ENCODE data around the gene EIF4G3.

The EIF4G3 gene

GRCh38 chr1:20870718-20871117 lies 306.0 kb downstream of the EIF4G3 start:
- H2AFZ ChIP-seq (ENCODE audit: low read depth, low read length) = no peak overlapping the region
- H3K23ac ChIP-seq (ENCODE audit: low read length in 2 of 2) = no peak overlapping the region
- no peaks in the 10 kb centered on the region for H3K79me1 ChIP-seq (replicated peaks; ENCODE audit: low read length, poor library complexity, severe bottlenecking)
- H2AK5ac ChIP-seq (ENCODE audit: low read length, severe bottlenecking) = peak overlapping the region; percentile 8
- no peak overlapping the region for H4K8ac ChIP-seq (ENCODE audit: low read length)
- no peak overlapping the region for H3K4me3 ChIP-seq (ENCODE audit: insufficient read depth in 1 of 2, low read depth in 1 of 2, low read length in 2 of 2)
- H3K27me3 ChIP-seq (ENCODE audit: control insufficient read depth in 1 of 2, insufficient read depth in 1 of 2, low read length in 2 of 2) = no peaks in the 10 kb centered on the region
- no CpG with 5 or more reads among the region's 1 CpG for WGBS
- no peak overlapping the region for H2BK5ac ChIP-seq (ENCODE audit: low read depth, low read length, poor library complexity, severe bottlenecking)
- H3K4ac ChIP-seq (ENCODE audit: low read depth in 1 of 2, low read length in 2 of 2) = no peak overlapping the region
- H3K27ac ChIP-seq (ENCODE audit: low read length, poor library complexity, severe bottlenecking) = peak overlapping the region; percentile 90
- H2BK12ac ChIP-seq (ENCODE audit: low read length in 2 of 2) = no peak overlapping the region
- H2BK15ac ChIP-seq (ENCODE audit: low read depth, poor library complexity, severe bottlenecking) = no peak overlapping the region
- H2BK120ac ChIP-seq (ENCODE audit: low read depth, low read length) = no peak overlapping the region
- H3K36me3 ChIP-seq (ENCODE audit: control insufficient read depth in 1 of 2, insufficient read depth in 2 of 2, low read depth in 1 of 2, low read length in 2 of 2) = peaks cover 2 to 43% of the 10 kb centered on the region in 2 experiments
- peaks cover 6% of the 10 kb centered on the region for H3K4me1 ChIP-seq (ENCODE audit: control insufficient read depth, insufficient read depth, low read depth, low read length)
- H3K4me2 ChIP-seq (ENCODE audit: low read length, poor library complexity, severe bottlenecking) = no peak overlapping the region
- no peak overlapping the region for H3K18ac ChIP-seq (ENCODE audit: low read depth in 1 of 2, low read length in 2 of 2)
- no peak overlapping the region for H3K9ac ChIP-seq (ENCODE audit: low read length)
- H4K91ac ChIP-seq (ENCODE audit: low read length) = no peak overlapping the region
- DNase-seq = no peak
- H3K9me3 ChIP-seq (ENCODE audit: control insufficient read depth, low read length) = no peaks in the 10 kb centered on the region
- no peak overlapping the region for H3K14ac ChIP-seq (ENCODE audit: low read length in 2 of 2)

DNA sequence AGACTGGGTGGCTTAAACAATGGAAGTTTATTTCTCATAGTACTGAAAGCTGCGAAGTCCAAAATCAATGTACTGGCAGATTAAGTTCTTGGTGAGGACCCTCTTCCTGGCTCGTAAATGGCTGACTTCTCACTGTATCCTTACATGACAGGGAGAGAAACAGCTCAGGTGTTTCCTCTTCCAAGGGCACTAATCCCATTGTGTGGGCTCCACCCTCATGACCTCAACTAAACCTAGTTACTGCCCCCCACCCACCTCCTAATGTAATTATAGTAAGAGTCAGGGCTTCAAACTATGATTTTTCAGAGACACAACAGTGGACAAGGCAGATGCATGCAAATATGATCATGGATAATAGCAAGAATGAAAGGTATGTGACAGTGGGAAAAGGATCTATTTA lies 308.4 kb downstream of the EIF4G3 start:
- no peak overlapping the region for H3K4ac ChIP-seq (ENCODE audit: low read depth in 1 of 2, low read length in 2 of 2)
- 79% methylated on average over 2 of the region's 2 CpGs for WGBS
- H3K4me2 ChIP-seq (ENCODE audit: low read length, poor library complexity, severe bottlenecking) = no peak overlapping the region

DNA sequence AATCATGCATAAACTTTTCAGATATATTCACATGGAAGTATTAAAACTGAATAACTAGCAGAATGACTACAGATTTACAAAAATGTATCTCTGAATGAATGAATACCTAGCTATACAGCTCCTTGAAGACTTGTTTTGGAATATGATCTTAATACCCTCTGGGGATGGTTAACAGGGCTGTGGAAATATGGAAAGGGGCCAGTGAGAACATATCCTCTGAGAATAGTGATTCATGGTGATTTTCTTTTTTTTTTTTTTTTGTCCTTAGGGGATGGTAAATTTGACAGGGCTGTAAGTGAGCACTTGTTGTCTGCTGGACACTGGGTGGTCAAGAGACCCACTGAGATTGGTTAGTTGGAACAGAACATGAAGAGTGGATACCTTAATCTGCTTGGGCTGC lies 308.9 kb downstream of the EIF4G3 start:
- H3K4me3 ChIP-seq (ENCODE audit: insufficient read depth in 1 of 2, low read depth in 1 of 2, low read length in 2 of 2) = no peak overlapping the region
- H3K27me3 ChIP-seq (ENCODE audit: control insufficient read depth in 1 of 2, insufficient read depth in 1 of 2, low read length in 2 of 2) = no peaks in the 10 kb centered on the region
- H3K4ac ChIP-seq (ENCODE audit: low read depth in 1 of 2, low read length in 2 of 2) = no peak overlapping the region
- no peaks in the 10 kb centered on the region for H3K9me3 ChIP-seq (ENCODE audit: control insufficient read depth, low read length)
- H2BK15ac ChIP-seq (ENCODE audit: low read depth, poor library complexity, severe bottlenecking) = no peak overlapping the region
- peak overlapping the region; percentile 6 for H3K27ac ChIP-seq (ENCODE audit: low read length, poor library complexity, severe bottlenecking)
- no peak for DNase-seq
- no peak overlapping the region for H3K18ac ChIP-seq (ENCODE audit: low read depth in 1 of 2, low read length in 2 of 2)
- H2BK120ac ChIP-seq (ENCODE audit: low read depth, low read length) = no peak overlapping the region
- H3K79me1 ChIP-seq (replicated peaks; ENCODE audit: low read length, poor library complexity, severe bottlenecking) = peaks cover 2% of the 10 kb centered on the region
- peaks cover 3 to 41% of the 10 kb centered on the region in 2 experiments for H3K36me3 ChIP-seq (ENCODE audit: control insufficient read depth in 1 of 2, insufficient read depth in 2 of 2, low read depth in 1 of 2, low read length in 2 of 2)
- H3K4me2 ChIP-seq (ENCODE audit: low read length, poor library complexity, severe bottlenecking) = no peak overlapping the region
- H2BK5ac ChIP-seq (ENCODE audit: low read depth, low read length, poor library complexity, severe bottlenecking) = no peak overlapping the region
- no peak overlapping the region for H2AFZ ChIP-seq (ENCODE audit: low read depth, low read length)
- H4K8ac ChIP-seq (ENCODE audit: low read length) = no peak overlapping the region
- no peak overlapping the region for H3K9ac ChIP-seq (ENCODE audit: low read length)
- H2AK5ac ChIP-seq (ENCODE audit: low read length, severe bottlenecking) = no peak overlapping the region
- no peak overlapping the region for H2BK12ac ChIP-seq (ENCODE audit: low read length in 2 of 2)
- H4K91ac ChIP-seq (ENCODE audit: low read length) = no peak overlapping the region
- peaks cover 4% of the 10 kb centered on the region for H3K4me1 ChIP-seq (ENCODE audit: control insufficient read depth, insufficient read depth, low read depth, low read length)
- no peak overlapping the region for H3K23ac ChIP-seq (ENCODE audit: low read length in 2 of 2)
- no peak overlapping the region for H3K14ac ChIP-seq (ENCODE audit: low read length in 2 of 2)

More for the DNA sequence above, 308.4 kb downstream of the EIF4G3 start:
- Histone ChIP-seq H3K27me3 (ENCODE audit: control insufficient read depth in 1 of 2, insufficient read depth in 1 of 2, low read length in 2 of 2) (no peaks in the 10 kb centered on the region), H2BK120ac (ENCODE audit: low read depth, low read length) (no peak overlapping the region), H3K9me3 (ENCODE audit: control insufficient read depth, low read length) (no peaks in the 10 kb centered on the region), H3K18ac (ENCODE audit: low read depth in 1 of 2, low read length in 2 of 2) (no peak overlapping the region), H3K4me1 (ENCODE audit: control insufficient read depth, insufficient read depth, low read depth, low read length) (peaks cover 4% of the 10 kb centered on the region), H3K9ac (ENCODE audit: low read length) (no peak overlapping the region), H2BK15ac (ENCODE audit: low read depth, poor library complexity, severe bottlenecking) (no peak overlapping the region), H3K14ac (ENCODE audit: low read length in 2 of 2) (no peak overlapping the region), H3K4me3 (ENCODE audit: insufficient read depth in 1 of 2, low read depth in 1 of 2, low read length in 2 of 2) (no peak overlapping the region), H3K79me1 (replicated peaks; ENCODE audit: low read length, poor library complexity, severe bottlenecking) (peaks cover 2% of the 10 kb centered on the region), H2BK12ac (ENCODE audit: low read length in 2 of 2) (no peak overlapping the region), H2AK5ac (ENCODE audit: low read length, severe bottlenecking) (peak overlapping the region; percentile 20), H3K23ac (ENCODE audit: low read length in 2 of 2) (no peak overlapping the region), H4K91ac (ENCODE audit: low read length) (no peak overlapping the region), H2AFZ (ENCODE audit: low read depth, low read length) (no peak overlapping the region), H4K8ac (ENCODE audit: low read length) (no peak overlapping the region), H3K36me3 (ENCODE audit: control insufficient read depth in 1 of 2, insufficient read depth in 2 of 2, low read depth in 1 of 2, low read length in 2 of 2) (peaks cover 3 to 42% of the 10 kb centered on the region in 2 experiments), H2BK5ac (ENCODE audit: low read depth, low read length, poor library complexity, severe bottlenecking) (no peak overlapping the region), H3K27ac (ENCODE audit: low read length, poor library complexity, severe bottlenecking) (peak overlapping the region; percentile 6)
- no peak for DNase-seq

DNA sequence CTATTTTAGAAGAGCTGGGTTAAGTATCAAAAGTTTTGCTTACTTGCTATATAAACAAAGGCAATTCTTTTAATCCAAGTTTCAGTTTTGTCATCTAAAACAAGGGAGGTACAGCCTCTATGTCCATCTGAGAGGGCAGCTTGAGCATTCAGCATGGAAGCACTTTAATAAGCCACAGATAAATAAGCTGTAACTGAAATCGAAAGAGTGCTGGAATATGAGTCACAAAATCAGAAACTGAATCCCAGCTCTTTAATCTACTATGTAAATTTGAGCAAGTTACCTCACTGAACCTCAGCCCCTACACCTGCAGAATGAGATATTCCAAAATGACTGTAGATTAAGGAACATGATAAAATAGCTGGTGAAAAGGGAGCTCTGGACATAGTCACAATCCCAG lies 309.6 kb downstream of the EIF4G3 start:
- Histone ChIP-seq H3K4me1 (ENCODE audit: control insufficient read depth, insufficient read depth, low read depth, low read length) (peaks cover 4% of the 10 kb centered on the region), H3K9ac (ENCODE audit: low read length) (no peak overlapping the region), H4K8ac (ENCODE audit: low read length) (no peak overlapping the region), H3K14ac (ENCODE audit: low read length in 2 of 2) (no peak overlapping the region), H2BK15ac (ENCODE audit: low read depth, poor library complexity, severe bottlenecking) (no peak overlapping the region), H3K4ac (ENCODE audit: low read depth in 1 of 2, low read length in 2 of 2) (no peak overlapping the region), H3K36me3 (ENCODE audit: control insufficient read depth in 1 of 2, insufficient read depth in 2 of 2, low read depth in 1 of 2, low read length in 2 of 2) (peaks cover 8 to 49% of the 10 kb centered on the region in 2 experiments), H4K91ac (ENCODE audit: low read length) (no peak overlapping the region), H3K18ac (ENCODE audit: low read depth in 1 of 2, low read length in 2 of 2) (no peak overlapping the region), H3K23ac (ENCODE audit: low read length in 2 of 2) (no peak overlapping the region), H3K9me3 (ENCODE audit: control insufficient read depth, low read length) (no peaks in the 10 kb centered on the region), H3K27me3 (ENCODE audit: control insufficient read depth in 1 of 2, insufficient read depth in 1 of 2, low read length in 2 of 2) (no peaks in the 10 kb centered on the region), H3K79me1 (replicated peaks; ENCODE audit: low read length, poor library complexity, severe bottlenecking) (peaks cover 3% of the 10 kb centered on the region), H2AFZ (ENCODE audit: low read depth, low read length) (no peak overlapping the region), H3K27ac (ENCODE audit: low read length, poor library complexity, severe bottlenecking) (no peak overlapping the region), H2AK5ac (ENCODE audit: low read length, severe bottlenecking) (no peak overlapping the region), H3K4me3 (ENCODE audit: insufficient read depth in 1 of 2, low read depth in 1 of 2, low read length in 2 of 2) (no peak overlapping the region), H2BK5ac (ENCODE audit: low read depth, low read length, poor library complexity, severe bottlenecking) (no peak overlapping the region), H3K4me2 (ENCODE audit: low read length, poor library complexity, severe bottlenecking) (no peak overlapping the region), H2BK120ac (ENCODE audit: low read depth, low read length) (no peak overlapping the region), H2BK12ac (ENCODE audit: low read length in 2 of 2) (no peak overlapping the region)
- peak; percentile 37 for DNase-seq
- 100% methylated on average over 1 of the region's 1 CpG for WGBS

Measured in mesenchymal stem cell (in vitro differentiated cells and primary cell).